Astrocyte (in vitro differentiated cells and primary cell): Measurements from ENCODE around the gene RAPGEF4.

Experiments used
- CTCF ChIP-seq: IDR thresholded peaks from 2 replicates; pipeline ENCODE4 v1.5.1; 2011; ENCODE audit warnings: low read depth, mild to moderate bottlenecking, inconsistent platforms, low read length, moderate library complexity; ENCODE audit not compliant: insufficient read depth
- EZH2 ChIP-seq: IDR thresholded peaks from 2 replicates; pipeline ENCODE4 v1.6.1; 2012; ENCODE audit warnings: mild to moderate bottlenecking, low read length, inconsistent platforms; ENCODE audit not compliant: insufficient read depth

DNA sequence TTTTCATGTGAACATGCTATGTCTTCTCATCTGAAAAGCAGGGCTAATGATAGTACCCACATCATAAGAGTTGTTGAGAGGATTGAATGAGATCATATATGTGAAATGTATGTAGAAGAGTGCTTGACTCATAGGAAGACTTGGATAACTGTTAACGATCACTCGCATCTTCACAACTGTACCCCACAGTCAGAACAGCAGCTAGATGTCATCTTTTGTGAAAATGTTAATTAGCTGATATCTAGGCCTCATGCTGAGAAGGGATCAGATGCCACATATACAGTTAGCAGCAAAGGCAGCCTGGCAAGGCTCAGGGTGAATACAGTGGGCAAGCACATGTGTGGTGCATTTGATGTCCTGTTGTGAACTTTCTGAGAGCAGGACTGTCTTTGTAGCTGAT, 364.2 kb downstream of the RAPGEF4 start:
- TF ChIP-seq CTCF (no peak), EZH2 (no peak)
